GM18873 (cell line): ENCODE measurements around the gene IGSF3.
"Not testable (repeated sequence)": the region's sequence is repeated elsewhere in the genome, so short reads cannot be mapped to it uniquely, and the experiment has no call there.

Experiments used
- ATAC-seq: cut with Tn5 transposase; IDR thresholded peaks from one replicate; pipeline ENCODE4 v1.9.1; 2021; ENCODE audit warnings: mild to moderate bottlenecking, moderate library complexity, moderate number of reproducible peaks; ENCODE audit not compliant: unreplicated experiment, low FRiP score

IGSF3 gene

DNA sequence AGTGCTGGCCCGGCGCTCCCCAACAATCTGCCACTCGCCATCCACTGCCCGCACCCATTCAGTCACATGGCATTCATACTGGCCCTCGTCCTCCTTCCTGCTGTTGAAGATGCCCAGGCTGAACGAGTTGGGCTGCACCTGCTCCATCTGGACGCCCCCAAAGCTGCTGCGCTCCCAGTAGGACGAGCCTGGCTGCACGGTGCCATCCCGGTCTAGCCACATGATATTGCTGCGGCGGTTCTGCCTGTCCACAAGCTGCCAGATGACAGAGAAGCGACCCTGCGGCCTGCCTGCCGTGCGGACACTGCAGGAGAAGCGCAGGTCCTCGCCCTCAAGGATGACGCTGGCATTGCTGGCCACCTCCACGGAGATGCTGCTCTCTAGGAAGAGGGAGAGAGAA, 63.9 kb downstream of the IGSF3 start:
- not testable (repeated sequence) for ATAC-seq

DNA sequence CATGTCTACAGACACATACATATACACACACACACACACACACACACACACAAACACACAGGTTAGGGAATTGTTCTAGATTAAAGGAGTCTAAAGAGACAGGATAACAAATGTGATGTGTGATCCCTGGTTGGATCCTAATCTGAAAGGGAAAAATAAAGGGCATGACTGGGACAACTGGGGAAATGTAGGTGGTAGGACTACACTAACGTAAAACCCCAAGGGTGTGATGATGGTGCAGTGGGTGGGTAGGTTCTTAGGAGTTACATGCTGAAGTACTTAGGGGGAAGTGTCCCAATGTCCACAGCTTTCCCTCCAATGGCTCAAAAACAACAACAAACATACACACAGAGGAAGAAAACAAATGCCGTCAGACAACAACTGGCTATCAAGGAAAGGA, 68.2 kb downstream of the IGSF3 start:
- not testable (repeated sequence) for ATAC-seq

DNA sequence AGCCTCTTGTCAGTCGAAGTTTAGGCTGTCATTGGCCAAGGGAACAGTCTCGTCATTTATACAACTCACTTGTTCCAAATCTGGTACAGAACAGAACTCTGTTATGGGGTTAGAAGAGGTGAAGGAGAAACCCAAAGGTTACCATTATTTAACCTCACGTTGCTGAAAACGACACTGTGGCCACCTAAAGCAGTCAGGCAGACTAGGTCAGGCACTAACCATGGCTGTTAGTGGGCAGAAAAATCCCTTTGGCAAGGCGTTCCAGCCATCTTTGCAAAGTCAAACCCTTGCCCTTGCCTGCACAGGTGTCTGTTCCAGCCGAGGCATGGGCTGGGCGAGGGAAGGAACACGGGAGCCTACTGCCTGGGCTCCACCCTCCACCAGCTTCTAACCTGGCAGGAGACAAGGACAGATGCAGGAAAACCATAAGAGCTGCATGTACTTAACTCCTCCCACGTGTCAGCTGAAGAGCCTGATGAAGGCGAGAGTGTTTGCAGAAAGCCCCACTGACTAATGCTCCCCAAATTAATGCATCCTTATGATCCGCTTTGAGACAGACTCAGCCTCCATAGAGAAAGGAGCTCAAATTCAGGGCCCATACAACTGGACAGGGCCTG, 69.0 kb downstream of the IGSF3 start:
- not testable (repeated sequence) for ATAC-seq

DNA sequence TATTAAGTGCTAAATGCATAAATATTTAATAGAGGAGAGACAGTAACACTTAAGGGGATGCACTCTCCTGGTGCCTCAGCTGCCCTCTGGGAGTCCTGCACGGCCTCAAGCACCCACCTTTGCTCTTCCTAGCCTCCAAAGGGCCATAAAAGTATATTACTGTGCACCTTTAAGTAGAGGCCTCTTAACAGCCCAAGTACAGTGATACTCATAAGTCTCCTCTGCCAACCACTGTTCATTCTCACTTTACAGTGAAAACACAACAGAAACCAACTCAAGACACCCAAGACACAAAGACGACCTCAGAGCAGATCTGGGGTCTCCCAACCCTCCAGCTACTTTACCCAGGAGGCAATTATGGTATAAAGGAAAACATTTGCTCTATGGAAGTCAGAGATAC, 70.1 kb downstream of the IGSF3 start:
- peak; percentile 70 for ATAC-seq

DNA sequence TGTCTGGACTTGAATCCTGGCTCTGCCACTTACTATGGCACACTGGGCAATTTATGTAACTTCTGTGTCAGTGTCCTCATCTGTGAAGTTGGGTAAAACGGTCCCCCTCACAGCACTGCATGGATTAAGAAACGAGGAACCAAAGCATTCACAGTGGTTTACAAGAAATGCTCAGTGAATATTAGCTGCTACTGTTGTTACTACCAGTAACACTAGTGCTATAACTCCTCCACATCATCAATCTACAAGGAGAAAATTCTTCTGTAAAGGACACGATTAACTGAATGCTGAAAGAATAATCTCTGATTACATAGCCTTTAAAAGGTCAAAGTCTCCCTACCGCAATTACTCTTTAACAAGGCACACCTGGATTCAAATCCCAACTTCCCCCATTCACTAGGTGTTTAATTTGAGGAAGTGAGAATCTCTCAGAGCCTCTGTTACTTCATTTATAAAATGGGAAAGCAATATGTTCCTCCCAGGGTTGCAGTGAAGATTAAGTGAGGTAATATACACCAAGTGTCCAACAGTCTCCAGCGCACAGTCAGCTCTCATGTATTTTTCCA, 70.7 kb downstream of the IGSF3 start:
- ATAC-seq = not testable (repeated sequence)

DNA sequence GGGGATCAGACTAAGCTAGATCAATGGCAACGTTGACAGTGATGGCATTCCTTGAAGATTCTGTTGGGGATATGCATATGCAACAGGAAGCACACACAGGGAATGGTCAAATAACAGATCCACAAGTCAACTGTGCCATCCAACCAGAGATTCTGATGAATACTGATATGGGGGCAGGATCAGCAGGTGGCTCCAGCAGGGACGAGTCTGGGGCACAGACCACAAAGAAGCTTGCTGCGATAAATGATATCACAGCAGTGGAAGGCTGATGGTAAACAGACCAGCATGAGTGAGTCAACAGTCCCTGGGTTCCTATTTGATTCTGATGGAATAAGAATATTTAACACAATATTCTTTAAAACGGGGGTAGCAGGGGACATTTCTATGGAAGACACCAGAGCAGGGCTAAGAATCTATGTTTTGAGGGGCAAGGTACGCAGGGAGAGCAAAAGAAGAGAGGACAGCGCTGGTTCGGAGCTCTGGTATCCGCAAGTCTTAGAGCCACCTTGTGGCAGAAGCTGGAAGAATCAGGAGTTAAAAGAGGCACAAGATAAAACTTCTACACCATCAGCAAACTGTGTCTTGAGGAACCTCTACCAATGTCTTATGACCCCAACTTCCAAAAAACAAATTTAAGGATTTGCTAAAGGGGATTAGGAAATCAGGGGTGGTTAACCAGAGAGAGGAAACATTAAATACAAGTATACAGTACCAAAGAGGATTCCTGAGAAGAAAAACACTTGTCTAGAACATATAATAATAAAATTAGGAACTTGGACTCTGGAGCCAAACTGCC, 71.4 kb downstream of the IGSF3 start:
- ATAC-seq = not testable (repeated sequence)

DNA sequence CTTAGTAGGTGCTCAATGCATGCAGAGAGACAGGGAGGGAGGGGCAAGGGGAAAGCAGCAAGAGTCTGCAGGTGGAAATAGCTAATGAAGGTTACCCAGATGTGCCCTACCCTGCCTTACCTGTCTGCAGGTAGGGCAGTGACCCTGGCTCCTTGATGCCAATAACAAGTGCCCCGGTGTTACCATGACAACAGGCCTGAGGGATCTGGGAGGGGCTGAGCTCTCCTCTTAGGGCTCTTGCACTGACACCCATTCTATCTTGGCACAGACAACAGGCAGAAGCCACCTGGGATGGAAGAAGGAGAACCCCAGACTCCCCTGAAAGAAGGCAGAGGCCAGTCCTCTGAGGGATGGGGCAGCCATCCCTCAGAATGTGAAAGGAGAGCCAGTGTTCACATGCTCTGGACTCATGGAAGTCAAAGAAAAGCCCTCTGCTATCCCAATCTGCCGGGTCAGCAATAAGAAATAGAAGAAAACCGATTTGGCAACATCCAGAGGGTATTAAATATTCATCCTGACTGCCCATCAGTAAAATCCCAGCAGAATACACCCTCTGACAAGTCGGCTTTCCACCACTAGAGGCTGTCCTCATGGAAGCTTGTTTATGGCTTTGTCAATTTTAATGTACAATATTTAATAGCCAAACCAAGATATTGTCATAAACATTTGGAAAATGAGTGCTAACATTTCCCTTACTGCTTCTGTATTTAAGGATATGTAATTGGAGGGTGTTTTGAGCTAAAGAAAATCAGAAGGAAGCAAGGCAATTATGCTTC, 72.3 kb downstream of the IGSF3 start:
- ATAC-seq = not testable (repeated sequence)

DNA sequence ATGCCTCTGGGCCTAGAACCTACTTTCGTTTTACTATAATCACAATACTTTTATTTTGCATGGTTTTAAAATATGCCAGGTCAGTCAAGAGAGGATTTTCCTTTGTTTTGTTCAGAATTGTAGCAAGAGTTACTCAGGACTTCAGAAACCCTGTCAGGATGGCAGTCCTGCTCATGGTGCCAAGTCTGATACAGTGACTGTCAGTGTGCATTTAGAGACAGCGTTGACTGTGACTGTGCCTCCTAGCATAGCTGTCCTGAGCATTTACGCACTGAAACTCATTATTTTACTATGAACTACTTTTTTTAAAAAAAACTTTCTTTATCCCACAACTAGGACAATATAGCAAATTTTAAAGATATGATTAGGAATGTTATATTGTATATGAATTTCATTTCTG, 73.6 kb downstream of the IGSF3 start:
- ATAC-seq = not testable (repeated sequence)

DNA sequence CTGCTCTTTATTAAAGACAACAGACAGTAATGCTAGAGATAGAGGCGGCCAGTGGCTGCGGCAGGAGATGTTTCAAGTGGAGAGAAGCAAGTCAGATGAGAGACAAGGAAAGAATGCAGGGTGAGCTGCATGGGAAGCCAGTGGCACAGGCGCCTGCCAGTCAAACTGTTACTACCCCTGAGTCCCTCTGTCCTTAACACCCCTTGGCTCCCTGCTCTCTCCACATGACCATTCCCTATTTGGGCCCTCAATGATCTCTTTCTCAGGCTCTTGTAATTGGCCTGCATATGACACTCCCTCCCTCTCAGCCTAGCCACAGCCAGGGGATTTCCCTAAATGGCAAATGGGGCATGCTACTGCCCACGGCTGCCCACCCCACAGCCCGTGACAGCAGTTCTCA, 74.1 kb downstream of the IGSF3 start:
- not testable (repeated sequence) for ATAC-seq

DNA sequence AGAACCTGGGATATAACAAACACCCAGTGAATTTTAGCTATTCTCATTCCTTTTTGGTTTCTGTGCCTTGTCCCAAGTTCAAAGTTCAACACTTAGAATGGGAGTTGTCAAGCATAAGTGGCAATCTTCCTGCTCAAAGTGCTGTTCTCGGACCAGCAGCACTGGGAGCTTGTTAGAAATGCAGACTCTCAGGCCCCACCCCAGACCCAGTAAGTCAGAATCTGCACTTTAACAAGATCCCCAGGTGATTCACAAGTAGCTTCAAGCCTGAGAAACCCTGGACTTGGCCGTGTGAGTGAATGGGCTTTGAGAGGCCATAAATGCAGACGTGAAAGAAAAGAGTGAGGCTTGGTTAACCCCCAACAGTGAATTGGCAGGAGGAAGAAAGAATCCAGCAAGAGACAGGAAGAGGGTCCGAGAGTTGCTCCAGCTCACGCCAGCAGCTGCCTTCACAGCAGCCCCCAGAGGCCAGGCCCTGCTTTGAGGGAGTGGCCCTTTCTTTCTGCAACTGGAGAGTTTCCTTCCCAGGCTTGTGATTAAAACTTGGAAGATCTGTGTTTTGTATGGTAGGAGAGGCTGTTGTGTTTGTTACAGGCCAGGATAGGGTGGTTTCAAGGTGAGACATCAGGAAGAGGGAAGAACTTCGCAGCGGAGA, 75.5 kb downstream of the IGSF3 start:
- ATAC-seq = not testable (repeated sequence)

DNA sequence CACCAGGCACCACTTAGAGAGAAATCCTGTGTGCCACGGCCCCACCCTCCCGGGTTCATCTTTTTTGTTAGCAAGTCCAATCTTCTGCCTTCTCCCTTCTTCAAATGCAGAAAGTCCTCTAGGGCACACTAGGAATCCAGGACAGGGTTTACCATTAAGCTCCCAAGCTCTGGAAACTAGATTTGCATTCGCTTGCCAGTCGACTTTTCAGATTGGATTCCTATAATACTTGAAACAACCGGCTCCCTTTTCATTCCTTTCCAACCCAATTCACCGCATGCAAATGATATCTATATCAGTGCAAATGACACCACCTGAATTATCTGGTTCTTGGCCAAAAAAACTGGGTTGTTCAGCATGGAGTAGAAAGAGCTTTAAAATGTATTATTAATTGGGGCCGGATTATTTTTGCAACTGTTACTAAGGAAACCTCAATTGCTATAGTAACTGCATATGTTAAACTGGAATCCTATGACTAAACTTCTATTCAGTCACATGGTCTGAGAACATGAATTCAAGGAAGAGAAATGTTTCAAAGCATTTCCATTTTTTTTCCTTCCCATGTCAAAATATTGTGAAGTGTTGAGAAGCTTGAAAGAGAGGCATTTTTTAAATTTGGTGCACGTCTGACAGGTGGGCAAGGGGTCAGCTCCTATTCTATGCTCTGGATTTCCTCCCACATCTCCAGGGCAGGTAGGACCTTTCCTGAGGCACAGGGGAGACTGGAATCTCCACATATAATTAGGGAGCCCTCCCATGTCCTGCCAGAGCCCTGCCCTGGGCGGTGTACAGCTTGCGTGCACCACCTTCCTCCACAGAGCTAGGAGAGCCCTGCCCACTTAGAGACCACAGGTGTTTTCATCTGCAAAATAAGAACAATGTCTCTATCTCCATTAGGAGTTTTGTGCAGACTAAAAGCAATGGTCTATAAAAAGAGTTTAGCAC, 76.3 kb downstream of the IGSF3 start:
- ATAC-seq = not testable (repeated sequence)

DNA sequence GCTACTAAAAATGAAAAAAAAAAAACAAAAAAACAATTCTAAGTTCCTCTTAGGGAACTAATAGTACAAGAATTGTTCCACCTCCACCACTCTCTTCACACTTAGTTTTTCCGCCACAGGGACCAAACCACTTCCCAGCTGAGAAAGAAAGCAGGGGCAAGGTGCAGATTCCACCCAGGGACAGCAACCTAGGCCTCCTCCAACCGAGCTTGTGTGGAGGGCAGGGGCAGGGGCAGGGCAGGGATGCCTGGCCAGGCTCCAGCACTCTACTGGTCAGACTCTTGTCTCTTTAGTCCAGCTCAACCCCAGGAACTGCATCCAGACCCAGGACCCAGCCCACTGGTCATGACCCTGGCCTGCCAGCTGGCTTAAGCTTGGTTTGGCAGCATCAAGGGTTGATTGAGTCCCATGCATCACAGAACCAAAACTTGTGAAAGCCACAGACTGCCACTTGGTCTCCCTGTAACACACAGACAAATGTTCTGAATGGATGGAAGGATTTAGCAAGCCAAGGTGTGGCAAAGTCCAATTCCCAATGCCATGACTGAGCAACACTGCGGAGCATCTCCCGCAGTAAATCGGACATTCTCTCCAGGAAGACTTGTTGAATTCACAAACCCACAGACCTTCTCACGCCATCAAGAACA, 77.1 kb downstream of the IGSF3 start:
- ATAC-seq = not testable (repeated sequence)

DNA sequence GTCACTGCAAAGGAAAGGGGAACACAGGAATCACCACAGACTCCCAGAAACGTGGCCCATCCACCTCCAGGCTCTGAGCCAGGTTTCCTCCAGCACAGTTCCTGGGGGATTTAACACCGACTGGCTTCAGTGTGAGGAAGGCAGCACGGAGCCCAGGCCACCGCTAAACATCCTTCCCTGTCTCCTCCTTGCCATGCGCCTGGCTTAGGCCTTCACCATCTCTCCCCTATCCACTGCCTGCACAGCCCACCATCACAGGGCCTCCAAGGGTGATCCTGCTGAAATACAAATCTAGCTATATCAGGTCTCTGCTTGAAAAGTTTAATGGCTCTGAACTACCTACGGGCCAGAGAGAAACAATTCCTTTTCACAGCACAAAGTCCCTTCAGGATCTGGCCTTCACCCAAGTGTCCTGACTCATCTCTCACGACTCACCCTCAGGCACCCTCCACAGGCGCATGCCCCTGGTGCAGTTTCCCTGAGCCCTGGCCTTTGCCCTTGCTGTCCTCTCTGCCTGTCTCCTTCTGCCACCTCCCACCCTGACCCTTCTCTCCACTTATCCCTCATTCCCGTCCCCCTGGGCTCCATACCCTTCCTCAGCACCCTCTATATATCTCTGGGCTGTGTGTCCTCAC, 78.3 kb downstream of the IGSF3 start:
- ATAC-seq = not testable (repeated sequence)

DNA sequence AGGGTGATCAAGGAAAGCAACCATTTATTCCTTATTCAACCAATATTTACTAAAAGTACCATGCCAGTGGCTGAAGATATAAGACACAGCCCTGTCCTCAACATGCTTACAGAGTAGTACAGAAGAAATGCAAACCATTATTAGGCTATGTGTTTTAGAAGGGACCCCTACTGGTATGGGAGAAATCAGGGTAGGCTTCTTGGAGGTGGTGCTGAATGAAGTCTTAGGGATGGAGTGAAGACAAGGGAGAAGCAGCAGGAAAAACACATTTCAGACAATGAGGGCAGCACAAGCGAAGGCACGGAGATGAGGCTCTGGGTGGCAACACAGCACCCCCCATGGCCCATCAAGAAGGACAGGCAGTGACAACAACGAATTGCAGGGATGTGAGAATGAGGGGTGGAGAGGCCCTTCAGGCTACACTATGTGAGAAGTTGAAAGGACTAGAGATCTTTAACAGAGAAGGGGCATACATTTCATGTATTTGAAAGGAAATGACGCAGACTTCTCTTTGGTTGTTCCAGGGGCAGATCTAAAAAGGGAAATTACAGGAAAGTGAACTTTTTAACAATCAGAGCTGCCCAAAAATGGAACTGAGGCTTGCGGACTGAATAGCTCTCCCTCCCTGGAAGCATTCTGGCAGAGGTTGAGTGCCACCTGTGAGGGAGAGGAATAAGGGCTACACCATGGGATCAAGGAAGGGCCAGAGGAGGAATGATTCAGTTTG, 79.9 kb downstream of the IGSF3 start:
- no peak for ATAC-seq

DNA sequence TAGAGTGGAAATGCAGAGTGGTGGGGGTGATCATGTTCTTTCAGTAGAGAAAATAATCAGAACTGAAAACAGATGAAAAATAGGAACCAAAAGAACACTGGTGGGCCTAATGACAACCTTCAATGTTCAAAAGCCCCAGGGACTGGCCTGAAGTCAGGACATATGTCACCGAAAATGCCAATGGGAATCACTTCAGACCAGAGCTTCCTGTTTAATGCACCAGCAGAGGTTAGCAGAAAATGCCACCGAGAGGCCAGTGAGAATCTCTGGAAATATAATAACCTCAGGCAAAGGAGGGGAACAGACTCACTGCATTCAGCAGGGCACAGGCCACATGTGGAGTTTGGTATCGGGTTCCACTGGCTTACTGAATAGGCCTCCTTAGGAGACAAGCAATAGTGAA, 80.8 kb downstream of the IGSF3 start:
- ATAC-seq = no peak

DNA sequence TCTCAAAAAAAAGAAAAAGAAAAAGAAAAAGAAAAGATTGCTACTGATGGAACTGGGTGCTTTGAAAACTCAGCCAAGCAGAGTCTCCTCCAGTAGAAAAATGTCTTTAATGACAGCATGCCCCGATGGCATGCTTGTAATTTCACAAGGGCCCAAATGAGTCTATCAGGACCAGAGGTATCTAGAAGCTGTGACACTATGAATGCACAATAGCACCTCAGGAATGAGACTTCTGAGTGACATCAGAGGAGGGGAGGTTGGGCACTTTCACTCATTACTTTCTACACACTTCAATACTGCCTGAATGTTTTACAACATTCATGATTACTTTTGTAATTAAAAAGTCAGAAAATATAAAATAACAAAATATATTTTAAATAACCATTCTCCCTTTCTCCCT, 81.6 kb downstream of the IGSF3 start:
- no peak for ATAC-seq

DNA sequence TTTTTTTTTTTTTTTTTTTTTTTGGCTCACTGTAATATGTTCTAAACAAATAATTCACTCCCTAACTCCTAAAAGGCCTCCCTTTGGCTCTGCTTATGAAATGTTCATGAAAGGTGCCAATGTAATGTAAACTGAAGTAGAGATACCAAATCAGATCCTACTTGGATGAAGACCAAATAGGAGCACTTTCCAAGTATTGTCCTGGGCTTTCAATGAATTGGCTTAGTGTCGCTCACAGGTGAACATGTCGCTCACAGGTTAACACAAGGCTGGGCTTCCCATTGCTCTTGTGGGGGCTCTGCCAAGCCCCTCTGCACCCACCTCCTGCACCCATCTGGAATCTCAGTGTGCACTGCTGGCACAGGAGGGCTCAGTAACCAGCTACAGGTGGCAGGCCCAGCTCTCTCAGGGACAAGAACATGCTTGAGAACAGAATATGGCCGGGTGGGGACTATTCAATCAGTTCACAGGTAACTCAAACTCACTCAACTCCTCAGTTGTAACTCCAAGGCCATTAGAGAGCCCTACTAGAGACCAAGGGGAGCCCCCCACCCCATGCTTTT, 86.1 kb downstream of the IGSF3 start:
- no peak for ATAC-seq
